GM19240 (cell line): Measurements from ENCODE around the gene MYL2.

ENCODE experiments used
- DNase-seq: peaks from one replicate; pipeline ENCODE4 v3.0.0; 2011; ENCODE audit warnings: low spot score; ENCODE audit not compliant: insufficient read length

Gene MYL2

DNA sequence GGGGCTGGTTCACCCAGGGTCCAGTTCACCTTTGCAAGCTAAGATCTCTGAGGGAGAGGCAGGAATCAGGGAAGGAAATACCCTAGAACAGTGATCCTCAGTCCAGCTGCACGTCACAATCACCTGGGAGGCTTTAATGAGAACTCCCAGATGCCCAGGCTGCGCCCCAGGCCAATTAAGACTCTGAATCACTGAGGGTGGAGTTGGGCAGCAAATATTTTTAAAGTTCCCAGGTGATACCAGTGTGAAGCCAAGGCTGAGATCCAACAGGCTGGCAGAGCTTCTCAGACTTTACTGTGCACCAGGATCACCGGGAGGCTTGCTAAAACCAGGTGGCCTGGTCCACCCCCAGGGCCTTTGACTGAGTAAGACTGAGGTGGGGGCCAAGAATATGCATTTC lies 23.8 kb downstream of the MYL2 start:
- DNase-seq, result no peak

GRCh38 chr12:110893956-110894355 lies 26.4 kb downstream of the MYL2 start:
- no peak for DNase-seq

- DNase-seq, result no peak
Observed at GRCh38 chr12:110889361-110889760, 31.0 kb downstream of the MYL2 start.

DNA sequence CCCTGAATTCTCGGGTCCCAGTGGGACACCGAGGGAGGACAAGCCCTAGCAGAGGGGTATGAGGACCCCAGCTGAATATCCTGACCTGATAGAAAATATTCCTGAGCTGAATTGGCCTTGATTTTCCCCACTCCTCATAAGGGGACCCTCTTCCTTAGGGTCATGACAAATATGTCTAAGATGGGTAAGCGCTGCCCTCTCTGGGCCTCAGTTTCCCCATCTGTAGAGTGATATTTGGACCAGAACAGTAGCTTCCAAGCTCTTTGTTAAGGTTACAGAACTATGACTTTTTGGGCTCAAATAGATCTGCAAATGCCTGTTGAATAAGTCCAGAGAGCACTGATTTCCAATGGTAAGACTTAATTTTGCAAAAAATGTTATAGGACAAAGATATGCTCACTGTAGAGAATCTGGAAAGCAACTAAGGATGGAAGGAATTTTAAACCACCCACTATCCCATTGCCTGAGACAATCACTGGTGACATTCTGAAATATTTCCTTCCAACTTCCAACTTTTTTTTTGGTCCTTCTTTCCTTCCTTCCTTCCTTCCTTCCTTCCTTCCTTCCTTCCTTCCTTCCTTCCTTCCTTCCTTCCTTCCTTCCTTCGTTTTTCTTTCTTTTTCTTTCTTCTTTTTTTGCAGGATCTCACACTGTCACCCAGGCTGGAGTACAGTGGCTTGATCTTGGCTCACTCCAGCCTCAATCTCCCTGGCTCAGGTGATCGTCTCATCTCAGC lies 32.0 kb downstream of the MYL2 start:
- DNase-seq, result no peak

- no peak for DNase-seq
Observed at GRCh38 chr12:110885152-110885840, 35.1 kb downstream of the MYL2 start.

GRCh38 chr12:110883251-110883650 lies 37.1 kb downstream of the MYL2 start:
- DNase-seq, result no peak

- no peak for DNase-seq
Observed at GRCh38 chr12:110880651-110881050, 39.7 kb downstream of the MYL2 start.

GRCh38 chr12:110874781-110875180 lies 45.6 kb downstream of the MYL2 start:
- no peak for DNase-seq

- no peak for DNase-seq
Observed at GRCh38 chr12:110874351-110874750, 46.0 kb downstream of the MYL2 start.

DNA sequence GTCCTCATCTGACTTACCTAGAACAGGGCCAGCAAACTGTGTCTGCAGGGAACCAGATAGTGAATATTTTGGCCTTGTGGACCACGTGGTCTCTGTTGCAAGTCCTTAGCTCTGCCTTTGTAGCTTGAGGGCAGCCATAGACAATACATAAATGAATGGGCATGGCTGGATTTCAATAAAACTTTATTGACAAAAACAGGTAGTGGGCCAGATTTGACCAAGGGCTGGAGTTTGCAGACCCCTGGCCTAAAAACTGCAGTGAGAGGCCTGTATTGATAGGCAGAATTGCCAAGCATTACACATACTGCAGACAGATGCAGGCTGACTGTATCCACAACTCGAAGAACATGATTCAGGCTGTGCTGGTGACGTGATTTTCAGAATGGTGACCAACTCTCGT lies 48.3 kb downstream of the MYL2 start:
- DNase-seq, result no peak

DNA sequence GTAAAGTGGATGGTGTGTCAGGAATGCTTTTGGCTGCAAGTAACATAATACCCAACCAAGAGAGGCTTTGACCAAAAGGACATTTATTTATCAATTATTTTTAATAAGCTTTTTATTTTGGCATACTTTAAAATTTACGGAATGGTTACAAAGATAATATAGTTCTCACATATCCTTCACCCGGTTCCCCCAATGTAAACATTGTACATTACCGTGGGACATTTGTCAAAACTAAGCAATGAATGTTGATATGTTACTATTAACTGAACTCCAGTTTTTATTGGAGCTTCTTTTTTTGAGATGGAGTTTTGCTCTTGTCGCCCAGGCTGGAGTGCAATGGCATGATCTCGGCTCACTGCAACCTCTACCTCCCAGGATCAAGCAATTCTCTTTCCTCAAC lies 50.6 kb downstream of the MYL2 start:
- DNase-seq, result no peak

DNA sequence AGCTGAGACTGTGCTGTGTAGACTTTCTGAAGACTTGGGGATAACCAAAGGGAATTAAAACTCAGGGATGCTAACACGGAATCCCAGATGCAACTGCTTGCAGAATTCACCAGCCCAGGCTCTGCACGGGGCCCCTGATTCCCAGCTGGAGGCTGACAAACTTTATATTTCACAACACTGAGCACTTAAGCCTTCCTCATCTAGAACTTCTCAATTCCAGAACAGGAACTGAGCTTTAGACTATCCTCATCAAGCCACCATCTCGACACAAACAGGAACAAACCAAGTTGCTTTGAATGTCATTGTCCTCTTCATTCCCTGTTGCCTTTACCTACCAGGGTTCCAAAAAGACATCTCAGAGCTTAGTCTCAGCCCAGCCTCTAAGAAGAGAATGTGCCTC lies 51.4 kb downstream of the MYL2 start:
- DNase-seq, result no peak

- DNase-seq, result no peak
Observed at GRCh38 chr12:110865521-110865920, 54.9 kb downstream of the MYL2 start.

- no peak for DNase-seq
Observed at GRCh38 chr12:110863161-110863560, 57.2 kb downstream of the MYL2 start.

GRCh38 chr12:110862329-110862728 lies 58.0 kb downstream of the MYL2 start:
- DNase-seq, result no peak

DNA sequence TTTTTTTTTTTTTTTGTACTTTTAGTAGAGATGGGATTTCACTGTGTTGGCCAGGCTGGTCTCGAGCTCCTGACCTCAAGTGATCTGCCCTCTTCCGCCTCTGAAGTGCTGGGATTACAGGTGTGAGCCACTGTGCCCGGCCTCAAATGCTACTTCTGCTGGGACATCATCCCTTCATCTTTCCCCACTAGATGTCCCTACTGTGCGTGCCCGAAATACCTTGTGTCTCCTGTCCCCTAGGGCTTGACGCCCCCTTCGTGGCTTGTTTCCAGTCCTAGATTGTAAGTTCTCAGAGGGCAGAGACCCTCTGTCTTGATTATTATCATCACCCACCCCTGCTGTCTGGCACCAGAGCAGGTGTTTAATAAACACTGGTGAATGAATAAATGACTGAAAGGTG lies 58.6 kb downstream of the MYL2 start:
- no peak for DNase-seq
